Esophagus squamous epithelium (tissue), 4 donors: Measurements from ENCODE around the gene DIAPH3.

Source experiments
- CTCF ChIP-seq, 6 experiments: fragments of 450-650 bp in 4 of 6; fragments of 200-600 bp in 2 of 6; sonication (generic) in 2 of 6; IDR thresholded peaks; one replicate each; pipeline ENCODE4 v1.5.1; 2016 to 2019; ENCODE audit warnings: antibody characterized with exemption in 6 of 6, mild to moderate bottlenecking in 4 of 6, moderate library complexity in 4 of 6
- POLR2A ChIP-seq, 4 donors: fragments of 450-650 bp; IDR thresholded peaks; one replicate each; pipeline ENCODE4 v1.6.1; 2017; ENCODE audit warnings: antibody characterized with exemption in 4 of 4, mild to moderate bottlenecking in 4 of 4, moderate library complexity in 3 of 4

DNA sequence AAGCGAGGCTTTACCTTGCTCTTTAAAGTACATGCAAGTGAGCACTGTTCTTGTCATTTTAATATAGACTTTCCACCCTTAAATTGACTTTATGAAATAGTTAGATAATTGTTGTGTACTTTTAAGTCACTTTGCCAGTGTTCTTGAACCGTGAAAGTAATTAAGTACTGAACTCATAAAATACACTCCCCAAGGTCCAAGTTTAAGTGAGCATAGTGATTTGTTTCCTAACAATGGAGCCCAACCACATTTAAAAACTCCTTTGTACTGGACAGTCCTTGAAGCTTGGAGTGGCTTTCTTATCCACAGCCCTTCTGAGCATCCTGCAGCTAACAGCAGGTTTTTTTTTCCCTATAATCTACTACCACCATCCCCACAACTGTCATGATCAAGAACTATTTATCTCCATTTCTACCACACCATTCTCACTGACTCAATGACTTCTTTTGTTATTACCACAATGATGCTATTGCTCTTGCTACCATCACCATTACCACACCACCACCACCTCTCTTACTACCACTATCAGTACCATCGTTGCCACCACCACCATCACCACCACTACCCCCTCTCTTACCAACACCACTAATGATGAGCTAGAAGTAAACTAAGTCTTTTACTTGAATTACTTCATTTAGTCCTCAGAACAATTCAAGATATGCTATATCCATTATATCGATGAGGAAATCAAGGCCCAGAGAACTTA is 452.6 kb downstream of the DIAPH3 start:
- no peak for TF ChIP-seq CTCF (IDR thresholded peaks at IDR 0.05)
- TF ChIP-seq POLR2A (IDR thresholded peaks at IDR 0.05): no peak
